ENCODE results near the gene ITGB6.

Gene ITGB6

GRCh38 chr2:160087854-160088745 lies 112.0 kb downstream of the ITGB6 start:
- no peak for DNase-seq (ENCODE audit: low read depth)

GRCh38 chr2:160085662-160086061 lies 114.4 kb downstream of the ITGB6 start:
- DNase-seq (ENCODE audit: low read depth), result no peak

DNA sequence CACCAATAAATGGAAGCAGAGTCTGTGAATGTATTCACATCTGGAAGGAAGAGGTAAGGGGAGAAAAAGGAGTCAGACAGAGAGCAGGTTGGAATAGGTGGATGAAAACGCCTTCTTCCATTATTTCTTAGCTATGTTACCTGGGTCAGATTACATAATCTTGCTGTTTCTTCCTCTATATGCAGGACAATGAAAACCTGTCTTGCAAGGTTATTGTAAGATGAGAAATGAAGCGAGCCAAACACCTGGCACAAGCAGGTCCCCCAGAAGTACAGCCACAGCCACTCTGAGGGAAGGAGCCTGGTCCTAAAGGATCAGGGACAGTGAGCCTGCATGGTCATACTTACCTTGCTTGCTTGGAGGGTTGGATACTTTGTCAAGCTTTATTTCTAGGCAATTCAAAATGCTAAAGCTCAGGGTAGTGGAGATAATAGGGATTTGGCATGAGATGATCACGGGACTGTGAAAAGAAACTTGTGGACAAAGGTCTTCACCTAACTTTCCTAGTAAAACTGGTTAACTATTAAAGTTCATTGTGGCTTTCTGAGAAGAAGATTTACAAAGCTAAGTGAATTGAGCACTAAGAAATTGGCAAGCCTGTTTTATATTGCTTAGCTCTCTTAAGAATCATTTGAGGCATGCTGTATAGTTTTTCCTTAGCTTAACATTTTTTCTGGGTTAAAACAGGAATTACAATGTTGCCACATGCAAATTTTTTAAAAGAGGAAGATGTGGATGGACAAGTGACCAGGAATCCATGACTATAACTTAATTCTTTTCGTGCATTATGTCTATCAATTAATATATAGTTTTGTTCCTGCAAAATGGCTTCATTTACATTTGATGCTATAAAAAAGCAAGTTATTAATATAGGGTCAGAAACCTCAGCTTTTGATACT lies 121.9 kb downstream of the ITGB6 start:
- DNase-seq (ENCODE audit: low read depth), result no peak

DNA sequence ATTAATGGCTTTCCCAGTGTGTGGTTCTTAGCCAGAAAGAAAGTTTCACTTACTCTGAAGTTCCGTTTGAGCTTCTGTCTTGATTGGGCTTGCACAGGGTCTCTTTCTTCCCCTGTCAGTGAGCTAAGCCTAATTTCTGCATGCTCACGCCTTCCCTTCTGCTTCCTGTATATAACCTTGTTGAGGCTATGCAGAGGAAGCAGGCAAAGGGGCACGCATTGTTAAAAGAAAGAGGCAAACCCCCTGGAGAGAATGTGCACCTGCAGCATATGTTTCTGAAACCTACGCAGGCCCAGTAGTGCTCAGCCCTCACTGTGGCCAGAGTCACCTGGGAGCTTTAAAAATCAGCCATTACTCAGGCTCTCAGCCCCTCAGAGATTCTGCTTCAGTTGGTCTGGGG lies 123.2 kb downstream of the ITGB6 start:
- no peak for DNase-seq (ENCODE audit: low read depth)

DNA sequence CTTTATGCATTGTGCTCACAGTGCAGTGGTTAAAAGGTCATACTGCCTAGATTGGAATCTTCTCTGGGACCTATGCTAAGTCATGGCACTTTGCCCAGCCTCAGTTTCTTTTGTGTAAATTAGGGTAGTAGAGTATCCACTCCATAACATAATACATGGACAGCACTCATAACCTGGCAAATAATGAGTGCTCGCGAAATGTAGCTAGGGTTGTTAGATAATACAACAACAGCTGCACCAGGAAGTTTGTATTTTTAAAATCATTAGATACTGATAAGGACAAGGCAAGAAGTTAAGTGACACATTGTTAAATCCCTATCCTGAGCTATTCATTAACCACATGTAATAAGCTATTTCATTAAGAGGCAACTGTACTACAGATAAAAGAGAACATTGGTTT lies 123.8 kb downstream of the ITGB6 start:
- DNase-seq (ENCODE audit: low read depth), result no peak

DNA sequence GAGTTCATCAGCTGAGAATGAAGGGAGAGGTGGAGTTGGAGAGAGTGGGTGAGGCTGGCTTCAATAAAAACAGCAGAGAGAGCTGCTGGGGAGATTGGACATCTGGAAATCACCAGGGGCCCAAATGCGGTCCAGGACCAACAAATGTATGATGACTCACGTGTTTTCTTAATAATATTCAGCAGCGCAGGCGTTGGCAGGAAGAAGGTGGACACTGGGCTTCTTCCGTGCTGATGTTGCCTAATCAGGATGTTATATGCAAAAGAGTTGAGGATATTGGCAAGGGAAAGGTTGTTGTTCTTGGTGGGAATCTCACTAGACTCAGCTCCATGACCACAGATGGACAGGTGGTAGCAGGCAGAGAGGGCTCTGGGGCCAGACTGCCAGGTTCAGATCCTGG lies 124.9 kb downstream of the ITGB6 start:
- DNase-seq (ENCODE audit: low read depth), result peak; percentile 96

GRCh38 chr2:160073284-160073888 lies 126.7 kb downstream of the ITGB6 start:
- DNase-seq (ENCODE audit: low read depth), result no peak

DNA sequence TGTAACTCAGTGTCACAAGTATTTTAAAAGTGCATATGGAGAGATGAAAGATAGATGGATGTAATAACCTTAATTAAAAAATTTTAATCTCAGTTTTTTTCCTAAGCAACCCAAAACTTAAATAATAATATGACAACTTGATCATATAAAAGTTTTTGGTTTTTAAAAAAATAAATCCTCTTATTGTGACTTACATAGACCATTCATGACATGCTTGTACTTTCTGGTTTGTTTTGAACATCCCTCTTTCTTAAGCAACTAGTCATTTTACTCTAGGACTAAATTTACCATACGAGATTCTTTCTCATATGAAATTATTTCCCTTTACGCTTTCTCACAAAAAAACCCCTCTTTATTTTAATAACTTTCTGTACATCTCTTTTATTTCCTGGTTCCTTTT lies 131.2 kb downstream of the ITGB6 start:
- no peak for DNase-seq (ENCODE audit: low read depth)

DNA sequence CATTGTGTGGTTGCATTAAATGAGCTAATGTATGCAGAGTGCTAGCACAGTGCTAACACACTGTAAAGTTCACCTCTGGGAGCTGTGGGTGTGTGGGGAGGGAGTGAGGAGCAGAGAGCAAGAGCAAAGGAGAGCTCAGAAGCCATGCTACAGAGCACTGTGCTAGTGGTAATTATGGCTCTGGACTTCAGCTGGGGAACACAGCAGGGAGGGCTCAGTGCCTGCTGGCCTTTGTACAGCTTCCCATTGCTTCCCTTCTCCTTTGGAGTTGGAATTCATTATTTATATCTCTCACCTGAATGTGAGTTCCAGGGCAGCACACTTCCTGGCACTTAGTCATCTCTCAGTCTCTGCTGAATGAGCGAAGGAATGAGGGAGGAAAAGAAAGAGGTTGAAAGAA lies 135.2 kb downstream of the ITGB6 start:
- no peak for DNase-seq (ENCODE audit: low read depth)

GRCh38 chr2:160063879-160064612 lies 136.0 kb downstream of the ITGB6 start:
- DNase-seq (ENCODE audit: low read depth), result no peak

- DNase-seq (ENCODE audit: low read depth), result no peak
Measured at GRCh38 chr2:160063271-160063670, 136.8 kb downstream of the ITGB6 start.

DNA sequence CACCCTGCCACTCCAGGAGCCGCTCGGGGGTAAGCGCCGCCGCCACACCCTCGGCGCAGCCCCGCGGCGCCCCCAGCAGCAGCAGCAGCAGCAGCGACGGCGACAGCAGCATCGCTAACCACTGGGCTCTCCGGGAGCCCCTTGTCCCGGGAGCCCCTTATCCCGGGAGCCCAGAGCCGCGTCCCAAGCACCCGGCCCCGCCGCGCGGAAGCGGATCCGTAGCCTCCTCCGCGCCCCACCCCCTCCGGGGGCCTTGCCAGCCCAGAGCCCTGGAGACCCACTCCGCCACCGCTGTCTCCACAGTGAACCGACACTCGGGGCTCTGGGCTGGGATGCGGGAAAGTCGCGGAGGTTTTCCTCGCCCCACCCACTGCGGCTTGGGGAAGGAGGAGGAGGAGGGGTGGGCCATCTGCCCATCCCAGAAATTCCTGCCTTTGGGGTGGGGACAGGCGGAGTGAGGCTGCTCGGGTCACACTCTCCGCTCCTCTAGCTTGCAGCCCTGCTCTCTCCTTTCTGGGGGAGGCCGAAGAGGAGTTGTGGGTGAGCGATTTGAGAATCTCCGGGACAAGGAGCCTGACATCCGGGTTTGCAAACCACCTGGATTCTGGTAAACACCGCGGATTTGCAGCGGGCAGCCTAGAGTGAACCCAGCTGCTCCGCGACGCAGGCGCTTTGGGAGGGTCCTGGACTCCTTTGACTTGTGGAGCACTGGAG lies 137.6 kb downstream of the ITGB6 start, which contains the start of gene PLA2R1:
Gene PLA2R1 (minus strand): TSS at position 324 of the 714 bp plus-strand sequence. CDS start 212 bp downstream, at position 112.
- DNase-seq (ENCODE audit: low read depth), result peak; percentile 42

- no peak for DNase-seq (ENCODE audit: low read depth)
Measured at GRCh38 chr2:160061944-160062291, 138.2 kb downstream of the ITGB6 start.

GRCh38 chr2:160061533-160061932 lies 138.5 kb downstream of the ITGB6 start:
- DNase-seq (ENCODE audit: low read depth), result no peak

GRCh38 chr2:160060297-160060696 lies 139.8 kb downstream of the ITGB6 start:
- no peak for DNase-seq (ENCODE audit: low read depth)

- DNase-seq (ENCODE audit: low read depth), result no peak
Measured at GRCh38 chr2:160057356-160057755, 142.7 kb downstream of the ITGB6 start.

DNA sequence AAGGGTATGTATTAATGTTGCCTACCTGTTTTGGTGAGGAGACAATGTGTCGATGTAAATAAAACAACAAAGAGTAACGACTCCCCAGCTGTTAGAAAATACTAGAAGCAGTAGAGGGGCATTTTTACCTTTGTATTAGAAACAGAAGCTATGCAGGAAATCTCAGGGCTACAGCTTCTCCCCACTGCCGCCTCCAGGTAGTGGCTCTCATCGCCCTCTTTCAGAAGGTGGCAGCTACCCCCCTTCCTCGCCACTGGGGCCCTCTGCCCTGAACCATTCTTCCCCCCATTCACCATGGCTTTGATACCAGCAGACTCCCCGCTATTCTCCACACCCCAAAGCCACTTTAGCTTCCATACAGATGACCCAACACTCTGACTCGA lies 144.4 kb downstream of the ITGB6 start:
- DNase-seq (ENCODE audit: low read depth), result no peak

DNA sequence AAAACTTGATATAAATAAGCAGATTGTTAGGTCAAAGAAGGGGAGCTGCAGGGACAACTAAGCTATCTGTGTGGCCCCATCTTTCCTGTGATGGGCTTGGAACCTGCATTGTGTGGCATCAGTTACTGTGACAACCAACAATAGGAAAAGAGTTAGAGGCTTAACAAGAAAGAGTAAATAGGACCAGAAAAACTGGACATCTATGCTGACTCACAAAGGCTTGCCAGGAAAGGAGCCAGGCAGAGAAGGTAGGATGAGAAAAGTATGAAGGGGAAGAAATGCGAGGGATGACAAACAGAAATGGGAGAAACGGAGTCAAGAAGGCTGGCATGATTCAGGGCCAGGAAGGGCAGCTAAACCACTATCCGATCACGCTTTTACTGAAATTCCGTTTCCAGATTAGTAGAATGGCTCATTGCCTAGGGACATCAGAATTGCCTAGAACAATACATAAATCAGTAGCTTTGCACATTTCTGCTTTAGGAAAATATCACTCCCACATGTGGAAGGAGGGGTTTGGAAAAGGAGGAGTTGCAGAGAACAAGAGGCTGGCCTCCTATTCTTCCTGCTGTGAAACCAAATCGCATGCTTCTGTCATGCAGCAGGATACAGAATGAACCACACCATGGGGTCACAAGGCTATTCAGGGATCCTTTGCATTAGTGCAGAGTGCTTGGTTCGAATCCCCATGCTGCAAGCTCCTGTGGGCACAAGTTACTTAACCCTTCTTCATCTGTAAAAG lies 144.9 kb downstream of the ITGB6 start:
- DNase-seq (ENCODE audit: low read depth), result no peak

DNA sequence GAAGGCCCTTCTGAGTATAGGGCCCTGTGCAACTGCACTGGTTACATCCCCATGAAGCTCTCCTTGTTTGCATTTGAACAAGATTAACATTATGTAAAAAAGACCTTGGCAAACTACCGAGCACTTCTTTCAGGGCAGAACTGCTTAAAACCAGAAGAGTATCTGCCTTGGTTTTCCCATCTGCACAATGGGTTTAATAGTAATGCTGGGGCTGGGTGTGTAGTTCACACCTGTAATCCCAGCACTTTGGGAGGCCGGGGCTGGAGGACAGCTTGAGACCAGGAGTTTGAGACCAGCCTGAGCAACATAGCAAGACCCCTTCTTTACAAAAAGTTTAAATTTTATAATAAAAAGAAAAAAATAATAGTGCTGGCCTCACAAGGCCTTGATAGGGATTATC lies 146.1 kb downstream of the ITGB6 start:
- no peak for DNase-seq (ENCODE audit: low read depth)

- DNase-seq (ENCODE audit: low read depth), result no peak
Measured at GRCh38 chr2:160052531-160052930, 147.5 kb downstream of the ITGB6 start.
